ENCODE data around the gene ZBTB40.

ZBTB40 gene

DNA sequence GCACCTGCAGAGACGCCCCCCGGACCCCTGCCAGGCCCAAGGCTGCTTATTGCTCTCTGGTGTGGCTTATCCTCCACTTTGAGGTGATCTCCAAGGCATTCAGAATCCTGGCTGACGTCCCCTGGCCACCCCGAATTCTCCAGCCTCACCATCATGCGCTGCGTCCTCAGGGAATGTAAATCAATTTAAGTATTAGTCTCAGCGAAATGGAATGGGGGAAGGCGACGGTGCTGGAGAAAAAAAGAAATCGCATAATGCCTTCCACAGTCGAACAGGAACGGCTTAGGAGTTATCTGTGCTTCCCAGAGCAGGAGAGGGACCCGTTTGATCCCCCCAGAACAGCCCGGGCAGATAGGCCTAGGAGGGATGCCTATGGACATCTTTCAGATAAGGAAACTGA, 114.5 kb downstream of the ZBTB40 start:
- DNase-seq: no peak

DNA sequence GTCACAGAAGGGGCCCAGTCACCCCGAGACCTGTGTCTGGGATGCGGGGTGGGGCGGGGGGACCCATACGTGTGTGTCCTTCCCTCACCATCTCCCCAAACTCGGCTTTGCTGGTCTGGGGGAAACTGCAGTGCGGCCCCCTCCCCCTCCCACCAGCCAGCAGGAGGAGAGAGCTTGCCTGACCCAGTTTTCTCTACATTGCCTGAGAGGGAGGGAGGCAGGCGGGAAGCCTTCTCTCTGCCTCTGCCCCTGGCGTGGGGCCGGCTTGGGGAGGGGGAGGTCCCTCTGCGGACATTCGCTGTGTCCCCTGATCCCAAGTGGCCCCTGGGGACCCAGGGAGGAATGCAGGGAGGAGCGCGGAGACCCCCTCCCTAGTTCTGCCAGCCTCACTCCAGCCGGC, 115.5 kb downstream of the ZBTB40 start:
- no peak for DNase-seq

DNA sequence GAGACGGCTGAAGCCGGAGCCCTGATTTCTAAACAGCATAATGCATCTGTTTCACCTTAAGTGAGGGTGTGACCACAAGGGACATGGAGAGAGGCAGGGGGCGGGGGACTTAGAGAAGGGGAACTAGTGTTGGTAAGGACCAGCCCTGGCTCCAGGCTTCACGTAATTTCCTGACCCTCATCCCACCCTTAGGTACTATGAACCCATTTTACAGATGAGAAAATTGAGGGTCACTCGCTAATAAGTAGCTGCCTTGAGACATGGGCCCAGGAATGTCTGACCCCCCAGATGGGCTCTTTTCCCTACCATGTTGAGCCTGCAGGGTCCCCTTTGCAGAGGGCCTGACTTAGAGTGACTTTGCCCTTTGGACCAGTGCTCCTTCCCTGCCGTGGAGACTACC, 116.3 kb downstream of the ZBTB40 start:
- DNase-seq: no peak

DNA sequence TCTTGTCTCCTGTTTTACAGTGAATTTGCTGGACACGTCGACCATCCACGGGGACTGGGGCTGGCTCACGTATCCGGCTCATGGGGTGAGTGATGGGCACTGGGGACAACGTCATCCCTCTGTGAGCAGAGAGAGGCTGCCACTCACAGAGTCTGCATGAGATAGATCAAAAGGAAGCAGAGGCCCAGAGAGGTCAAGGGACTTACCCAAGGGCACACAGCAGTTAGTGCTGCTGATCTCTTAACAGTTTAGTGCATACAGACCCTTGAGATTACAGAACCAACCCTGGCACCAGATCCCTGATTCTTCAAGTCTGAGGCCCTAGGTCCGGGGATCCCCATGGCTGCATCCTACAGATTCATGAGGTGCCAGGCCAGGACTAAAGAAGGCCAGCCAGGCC, 117.6 kb downstream of the ZBTB40 start:
- DNase-seq: no peak

DNA sequence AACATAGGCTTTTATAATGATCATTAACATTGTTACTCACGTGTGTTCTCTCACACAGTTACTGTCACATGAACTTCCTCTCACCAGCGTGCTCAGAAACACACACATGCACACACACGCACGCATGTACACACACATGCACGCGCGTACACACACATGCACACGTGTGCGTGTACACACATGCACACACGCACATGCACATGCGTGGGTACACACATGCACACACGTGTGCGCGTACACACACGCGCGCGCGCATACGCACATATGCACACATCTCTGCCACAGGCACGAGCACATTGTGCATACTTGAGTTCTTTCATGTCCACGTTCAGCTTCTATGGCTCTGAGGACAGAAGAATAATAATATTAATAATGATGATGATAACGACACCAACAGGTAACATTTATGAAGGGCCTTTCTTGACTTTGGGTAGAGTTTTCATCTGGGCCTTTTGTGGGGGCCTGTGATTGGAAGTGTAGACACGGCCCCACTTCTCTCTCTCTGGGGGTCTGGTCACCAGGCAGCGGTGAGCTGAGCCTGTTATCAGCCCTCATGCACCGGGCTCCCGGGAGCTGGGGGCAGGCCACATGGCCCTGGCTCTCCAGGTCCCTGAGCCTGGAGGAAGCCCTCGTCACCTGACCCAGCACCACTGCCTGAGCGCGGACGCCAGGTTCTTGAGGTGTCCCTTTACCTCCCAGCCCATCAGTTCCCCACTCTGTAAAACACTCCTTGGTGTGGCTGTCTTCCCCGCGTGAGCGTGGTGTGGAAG, 118.7 kb downstream of the ZBTB40 start:
- no peak for DNase-seq

DNA sequence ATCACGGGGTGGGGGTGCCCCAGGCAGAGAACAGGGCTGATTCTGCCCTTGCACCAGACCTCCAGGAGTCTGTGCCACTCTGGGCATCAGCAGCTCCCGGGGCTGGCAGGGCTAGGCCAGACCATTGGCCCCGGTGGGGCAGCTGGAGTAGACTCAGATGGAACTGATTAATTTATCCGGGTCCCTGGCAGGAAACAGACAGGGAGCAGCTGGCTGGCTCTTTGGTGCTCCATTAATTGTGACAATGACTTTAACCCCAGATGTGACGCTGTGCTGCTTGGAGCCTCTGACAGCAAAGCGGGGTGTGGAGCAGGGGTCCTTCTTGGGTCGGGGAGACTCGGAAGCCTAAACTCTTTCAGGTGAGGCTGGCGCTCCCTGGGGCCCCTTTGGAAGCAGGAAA, 121.2 kb downstream of the ZBTB40 start:
- no peak for DNase-seq

DNA sequence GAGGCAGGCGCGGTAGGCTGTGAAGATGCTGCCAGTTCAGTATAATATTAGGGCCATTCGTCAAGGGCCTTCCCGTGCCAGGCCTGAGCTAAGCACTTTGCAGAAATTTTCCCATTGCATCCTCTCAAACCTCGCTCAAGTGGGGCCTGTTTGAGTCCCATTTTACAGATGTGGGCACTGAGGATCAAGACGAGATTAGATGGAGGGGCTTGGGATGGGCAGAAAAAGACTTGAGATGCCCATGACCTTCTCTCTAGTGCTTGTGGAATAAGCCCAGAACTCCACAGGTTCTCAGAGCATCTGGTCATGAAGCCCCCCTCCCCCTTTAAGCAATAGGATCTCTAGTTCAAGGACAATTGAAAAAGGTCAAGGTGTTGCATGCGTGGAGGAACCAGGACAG, 121.6 kb downstream of the ZBTB40 start:
- no peak for DNase-seq

DNA sequence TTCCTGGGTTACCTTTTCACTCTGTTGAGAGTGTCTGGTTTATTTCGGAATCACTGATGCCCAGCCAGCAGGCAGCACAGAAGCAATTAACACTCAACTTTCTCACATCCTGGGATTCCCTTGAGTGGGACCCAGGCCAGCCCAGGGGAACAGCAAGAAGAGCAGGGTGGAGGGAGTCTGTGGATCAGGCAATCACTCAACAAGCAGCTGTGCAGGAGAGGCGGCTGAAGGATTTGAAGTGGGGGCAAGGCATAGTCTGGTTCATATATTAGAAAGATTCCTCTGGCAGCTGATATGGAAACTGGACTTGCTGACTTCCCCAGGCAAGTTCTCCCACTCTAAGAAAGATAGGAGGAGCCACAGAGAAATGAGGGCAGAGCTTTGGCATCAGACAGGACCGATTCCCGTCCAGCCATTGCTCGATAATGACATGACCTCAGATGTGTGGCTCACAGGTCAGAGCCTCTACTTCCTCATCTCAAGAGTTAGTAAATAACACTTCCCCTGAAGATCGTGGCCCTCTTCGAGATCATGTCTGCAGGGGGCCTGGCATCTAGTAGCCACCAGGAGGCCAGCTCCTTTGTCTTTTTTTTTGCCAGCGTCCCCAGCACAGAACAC, 124.0 kb downstream of the ZBTB40 start:
- no peak for DNase-seq

DNA sequence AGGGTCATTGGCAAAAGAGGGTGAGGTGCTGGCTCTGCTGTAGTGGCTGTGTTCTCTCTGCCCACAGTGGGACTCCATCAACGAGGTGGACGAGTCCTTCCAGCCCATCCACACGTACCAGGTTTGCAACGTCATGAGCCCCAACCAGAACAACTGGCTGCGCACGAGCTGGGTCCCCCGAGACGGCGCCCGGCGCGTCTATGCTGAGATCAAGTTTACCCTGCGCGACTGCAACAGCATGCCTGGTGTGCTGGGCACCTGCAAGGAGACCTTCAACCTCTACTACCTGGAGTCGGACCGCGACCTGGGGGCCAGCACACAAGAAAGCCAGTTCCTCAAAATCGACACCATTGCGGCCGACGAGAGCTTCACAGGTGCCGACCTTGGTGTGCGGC, 124.5 kb downstream of the ZBTB40 start:
- no peak for DNase-seq

DNA sequence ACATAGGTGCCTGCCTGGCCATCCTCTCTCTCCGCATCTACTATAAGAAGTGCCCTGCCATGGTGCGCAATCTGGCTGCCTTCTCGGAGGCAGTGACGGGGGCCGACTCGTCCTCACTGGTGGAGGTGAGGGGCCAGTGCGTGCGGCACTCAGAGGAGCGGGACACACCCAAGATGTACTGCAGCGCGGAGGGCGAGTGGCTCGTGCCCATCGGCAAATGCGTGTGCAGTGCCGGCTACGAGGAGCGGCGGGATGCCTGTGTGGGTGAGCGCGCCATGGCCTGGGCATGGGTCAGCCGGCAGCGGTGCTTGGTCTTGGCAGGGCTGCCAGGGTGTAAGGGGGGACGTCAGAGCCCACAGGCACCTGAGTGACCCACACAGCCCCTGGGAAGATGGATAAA, 125.0 kb downstream of the ZBTB40 start:
- no peak for DNase-seq

DNA sequence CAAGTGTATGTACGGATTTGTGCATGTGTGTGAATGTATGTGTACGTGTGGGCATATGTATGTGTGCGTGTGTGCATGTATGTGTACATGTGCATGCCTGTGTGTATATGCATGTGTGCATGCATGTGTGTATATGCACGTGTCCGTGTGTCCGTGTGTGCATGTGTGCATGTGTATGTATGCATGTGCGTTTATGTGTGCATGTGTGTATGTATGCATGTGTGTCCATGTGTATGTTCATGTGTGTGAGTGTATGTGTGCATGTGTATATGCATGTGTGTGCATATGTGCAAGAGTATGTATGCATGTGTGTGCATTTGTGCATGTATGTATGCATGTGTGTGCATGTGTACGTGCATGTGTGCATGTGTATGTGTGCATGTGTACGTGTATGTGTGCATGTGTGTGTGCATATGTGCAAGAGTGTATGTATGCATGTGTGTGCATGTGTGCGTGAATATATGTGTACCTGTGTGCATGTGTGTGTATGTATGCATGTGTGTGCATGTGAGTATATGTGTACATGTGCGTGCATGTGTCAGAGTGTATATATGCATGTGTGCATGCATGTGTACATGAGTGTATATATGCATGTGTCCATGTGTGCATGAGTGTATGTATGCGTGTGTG, 127.2 kb downstream of the ZBTB40 start:
- DNase-seq: no peak

DNA sequence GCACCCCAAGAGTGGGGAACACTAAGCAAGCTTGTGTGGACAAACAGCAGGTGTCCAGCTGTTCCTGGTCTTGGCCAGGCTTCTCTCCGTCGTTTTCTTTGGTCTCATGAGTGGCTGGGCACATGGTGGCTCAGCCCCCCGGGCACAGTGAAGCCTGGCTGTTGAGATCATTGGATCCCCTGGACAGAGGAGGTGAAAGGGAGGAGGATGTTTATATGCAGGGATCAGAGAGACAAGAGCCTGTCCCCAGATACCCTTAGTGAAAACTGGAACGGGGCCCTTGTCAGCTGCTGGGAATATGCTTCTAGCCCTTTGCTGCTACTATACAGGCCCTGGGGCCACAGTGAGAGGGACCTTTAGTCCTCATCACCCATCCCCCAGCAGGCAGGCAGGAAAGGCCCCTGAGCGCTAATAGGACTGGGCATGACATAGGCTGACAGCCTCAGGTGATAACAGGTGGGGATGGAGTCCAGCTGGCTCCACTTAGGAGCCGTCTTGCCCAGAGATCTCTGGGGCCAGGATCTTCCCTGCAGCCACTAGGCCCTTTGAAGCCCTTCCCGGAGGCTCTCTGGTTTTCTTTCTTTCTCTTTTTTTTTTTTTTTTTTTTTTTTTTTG, 128.0 kb downstream of the ZBTB40 start:
- no peak for DNase-seq
